IPS-20b (cell line): ENCODE measurements around the gene PRKCQ.

ENCODE experiments used
- H3K27ac ChIP-seq: one replicate; pipeline ENCODE4 v1.5.1; 2013; ENCODE audit warnings: low read length
- H3K27me3 ChIP-seq: 2 replicates; pipeline ENCODE4 v1.6.1; 2013; ENCODE audit warnings: mild to moderate bottlenecking, low read length, inconsistent platforms; ENCODE audit not compliant: insufficient read depth
- H3K36me3 ChIP-seq: 2 replicates; pipeline ENCODE4 v1.6.1; 2013; ENCODE audit warnings: low read depth, mild to moderate bottlenecking, inconsistent platforms, low read length, moderate library complexity; ENCODE audit not compliant: insufficient read depth
- H3K4me1 ChIP-seq: 2 replicates; pipeline ENCODE4 v1.6.1; 2013; ENCODE audit warnings: mild to moderate bottlenecking, control low read depth, inconsistent platforms, low read length, moderate library complexity; ENCODE audit not compliant: insufficient read depth
- H3K4me3 ChIP-seq: 2 replicates; pipeline ENCODE4 v1.5.1; 2013; ENCODE audit warnings: mild to moderate bottlenecking, low read length, inconsistent platforms
- H3K9ac ChIP-seq: 2 replicates; pipeline ENCODE4 v1.6.1; 2013; ENCODE audit warnings: low read depth, mild to moderate bottlenecking, inconsistent platforms, low read length, moderate library complexity
- H3K9me3 ChIP-seq: 2 replicates; pipeline ENCODE4 v1.6.1; 2013; ENCODE audit warnings: mild to moderate bottlenecking, low read depth, low read length, inconsistent platforms; ENCODE audit not compliant: insufficient read depth

The PRKCQ gene

DNA sequence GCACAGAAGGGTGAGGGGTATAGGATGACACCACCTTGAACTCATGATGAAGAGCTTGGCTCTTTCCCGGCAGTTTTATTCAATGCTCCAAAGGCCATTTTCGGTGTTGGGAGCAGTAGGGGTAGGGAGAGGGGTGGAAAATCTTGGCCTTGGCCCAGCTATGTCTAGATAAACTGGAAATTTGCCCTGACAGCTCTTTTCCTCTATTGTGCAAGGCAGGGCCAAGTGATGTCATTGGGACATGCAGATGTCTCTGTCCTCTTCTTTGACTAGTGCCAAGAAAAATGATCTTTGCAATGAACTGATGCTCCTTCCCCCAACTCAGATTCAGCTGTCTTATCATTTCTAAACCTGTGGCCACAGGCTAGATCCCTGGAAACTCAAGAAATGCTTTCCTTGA lies 27.7 kb upstream of the PRKCQ start:
- no peaks in the 10 kb centered on the region for H3K27me3 ChIP-seq
- H3K9me3 ChIP-seq = peaks cover 7% of the 10 kb centered on the region; the same call in 1 of the 2 replicates
- H3K9ac ChIP-seq = no peak overlapping the region
- no peak overlapping the region for H3K4me3 ChIP-seq
- H3K4me1 ChIP-seq = peaks cover 3% of the 10 kb centered on the region; the same call in 1 of the 2 replicates
- no peaks in the 10 kb centered on the region for H3K36me3 ChIP-seq
- no peak overlapping the region for H3K27ac ChIP-seq

- no peak overlapping the region for H3K4me3 ChIP-seq
- H3K36me3 ChIP-seq = no peaks in the 10 kb centered on the region
- no peak overlapping the region for H3K9ac ChIP-seq
- peaks cover 7% of the 10 kb centered on the region; the same call in 1 of the 2 replicates for H3K9me3 ChIP-seq
- H3K4me1 ChIP-seq = peaks cover 6% of the 10 kb centered on the region; the same call in 1 of the 2 replicates
- H3K27me3 ChIP-seq = no peaks in the 10 kb centered on the region
- no peak overlapping the region for H3K27ac ChIP-seq
These were observed 27.1 kb upstream of the PRKCQ start for GRCh38 chr10:6607182-6607581.

- Histone ChIP-seq H3K27ac (no peak overlapping the region), H3K4me3 (no peak overlapping the region), H3K36me3 (no peaks in the 10 kb centered on the region), H3K27me3 (no peaks in the 10 kb centered on the region), H3K9ac (no peak overlapping the region), H3K4me1 (peaks cover 6% of the 10 kb centered on the region; the same call in 1 of the 2 replicates), H3K9me3 (no peaks in the 10 kb centered on the region)
These were observed 23.4 kb upstream of the PRKCQ start for GRCh38 chr10:6603142-6604125.

DNA sequence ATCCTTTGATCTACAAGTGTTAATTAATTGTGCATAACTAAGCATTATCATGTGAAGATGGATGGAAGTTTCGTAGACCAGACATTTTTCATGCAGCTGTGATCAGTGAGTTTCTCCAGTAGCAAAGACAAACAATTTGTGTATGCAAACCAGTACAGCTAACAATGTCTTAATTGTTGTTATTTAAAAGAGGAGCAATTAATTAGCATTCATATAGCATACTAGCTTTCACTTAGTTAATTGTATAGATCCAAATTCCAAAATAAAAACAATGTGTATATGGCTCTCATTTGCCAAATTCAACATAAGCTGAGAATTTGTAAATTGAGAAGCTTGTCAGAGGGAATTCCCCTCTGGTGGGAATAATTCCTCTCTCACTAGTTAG lies 22.6 kb upstream of the PRKCQ start:
- no peak overlapping the region for H3K27ac ChIP-seq
- H3K27me3 ChIP-seq = no peaks in the 10 kb centered on the region
- H3K9me3 ChIP-seq = no peaks in the 10 kb centered on the region

GRCh38 chr10:6602026-6602699 lies 22.1 kb upstream of the PRKCQ start:
- no peak overlapping the region for H3K4me3 ChIP-seq
- no peak overlapping the region for H3K9ac ChIP-seq
- no peaks in the 10 kb centered on the region for H3K9me3 ChIP-seq
- no peaks in the 10 kb centered on the region for H3K27me3 ChIP-seq
- H3K4me1 ChIP-seq = peaks cover 6% of the 10 kb centered on the region; the same call in 1 of the 2 replicates
- no peak overlapping the region for H3K27ac ChIP-seq
- no peaks in the 10 kb centered on the region for H3K36me3 ChIP-seq

More for the DNA sequence above, 22.6 kb upstream of the PRKCQ start:
- no peak overlapping the region for H3K4me3 ChIP-seq
- no peaks in the 10 kb centered on the region for H3K36me3 ChIP-seq
- H3K9ac ChIP-seq = no peak overlapping the region
- H3K4me1 ChIP-seq = peaks cover 6% of the 10 kb centered on the region; the same call in 1 of the 2 replicates

- Histone ChIP-seq H3K4me1 (peaks cover 6% of the 10 kb centered on the region; the same call in 1 of the 2 replicates), H3K27me3 (no peaks in the 10 kb centered on the region), H3K36me3 (no peaks in the 10 kb centered on the region), H3K9me3 (no peaks in the 10 kb centered on the region), H3K9ac (no peak overlapping the region), H3K4me3 (no peak overlapping the region), H3K27ac (no peak overlapping the region)
These were observed 21.2 kb upstream of the PRKCQ start for GRCh38 chr10:6601246-6601805.

- Histone ChIP-seq H3K27ac (no peak overlapping the region), H3K4me1 (peaks cover 6% of the 10 kb centered on the region; the same call in 1 of the 2 replicates), H3K27me3 (no peaks in the 10 kb centered on the region), H3K4me3 (no peak overlapping the region), H3K36me3 (no peaks in the 10 kb centered on the region), H3K9ac (no peak overlapping the region), H3K9me3 (no peaks in the 10 kb centered on the region)
These were observed 20.3 kb upstream of the PRKCQ start for GRCh38 chr10:6600224-6600987.

GRCh38 chr10:6598679-6599078 lies 18.6 kb upstream of the PRKCQ start:
- Histone ChIP-seq H3K9ac (no peak overlapping the region), H3K27me3 (no peaks in the 10 kb centered on the region), H3K9me3 (no peaks in the 10 kb centered on the region), H3K36me3 (no peaks in the 10 kb centered on the region), H3K4me3 (no peak overlapping the region), H3K27ac (no peak overlapping the region), H3K4me1 (peaks cover 6% of the 10 kb centered on the region; the same call in 1 of the 2 replicates)

- no peaks in the 10 kb centered on the region for H3K27me3 ChIP-seq
- H3K4me3 ChIP-seq = no peak overlapping the region
- no peaks in the 10 kb centered on the region for H3K9me3 ChIP-seq
- no peaks in the 10 kb centered on the region for H3K36me3 ChIP-seq
- H3K9ac ChIP-seq = no peak overlapping the region
- peaks cover under 1% of the 10 kb centered on the region; the same call in 1 of the 2 replicates for H3K4me1 ChIP-seq
- H3K27ac ChIP-seq = no peak overlapping the region
These were observed 17.4 kb upstream of the PRKCQ start for GRCh38 chr10:6597478-6597877.

- Histone ChIP-seq H3K9me3 (no peaks in the 10 kb centered on the region), H3K27ac (no peak overlapping the region), H3K27me3 (no peaks in the 10 kb centered on the region)
These were observed 15.4 kb upstream of the PRKCQ start for GRCh38 chr10:6595499-6595898.

GRCh38 chr10:6593241-6593671 lies 13.2 kb upstream of the PRKCQ start:
- no peaks in the 10 kb centered on the region for H3K4me1 ChIP-seq
- H3K9me3 ChIP-seq = no peaks in the 10 kb centered on the region
- H3K9ac ChIP-seq = no peak overlapping the region
- no peak overlapping the region for H3K4me3 ChIP-seq
- H3K27me3 ChIP-seq = no peaks in the 10 kb centered on the region
- H3K27ac ChIP-seq = no peak overlapping the region
- no peaks in the 10 kb centered on the region for H3K36me3 ChIP-seq

More at GRCh38 chr10:6595499-6595898, 15.4 kb upstream of the PRKCQ start:
- Histone ChIP-seq H3K36me3 (no peaks in the 10 kb centered on the region), H3K4me3 (no peak overlapping the region), H3K9ac (no peak overlapping the region), H3K4me1 (no peaks in the 10 kb centered on the region)
